GM23338 (cell line): ENCODE measurements around the gene CYP2C18. TPM values are rescaled to one million over a fixed set of nuclear protein-coding genes. Genes with fewer than 3 reads are reported as not detected.

Source experiments
- ATAC-seq: fragments of 200-7000 bp; cut with Tn5 transposase; 3 replicates; pipeline ENCODE4 v1.9.1; 2020
- DNase-seq: peaks from one replicate; pipeline ENCODE4 v3.0.0-alpha.2; 2015; ENCODE audit warnings: low spot score
- H2AFZ ChIP-seq: fragments of 200-600 bp; sonication (generic); 2 replicates; pipeline ENCODE4 v1.8.0; 2016; ENCODE audit warnings: antibody characterized with exemption, mild to moderate bottlenecking, moderate library complexity
- H3F3A ChIP-seq: fragments of 200-600 bp; sonication (generic); replicated peaks from 2 replicates; pipeline ENCODE4 v1.8.0; 2017; ENCODE audit warnings: antibody characterized with exemption, mixed run types, low read depth
- H3K27ac ChIP-seq: fragments of 200-600 bp; sonication (generic); 2 replicates; pipeline ENCODE4 v1.6.1; 2016; ENCODE audit warnings: low read depth
- H3K27me3 ChIP-seq: fragments of 200-600 bp; sonication (generic); 2 replicates; pipeline ENCODE4 v1.8.0; 2016; ENCODE audit warnings: mild to moderate bottlenecking, mixed run types, moderate library complexity; ENCODE audit not compliant: insufficient read depth
- H3K36me3 ChIP-seq: fragments of 200-600 bp; sonication (generic); 2 replicates; pipeline ENCODE4 v1.8.0; 2016; ENCODE audit warnings: mild to moderate bottlenecking; ENCODE audit not compliant: insufficient read depth
- H3K4me1 ChIP-seq: fragments of 200-600 bp; sonication (generic); 2 replicates; pipeline ENCODE4 v1.8.0; 2016; ENCODE audit warnings: mild to moderate bottlenecking, moderate library complexity; ENCODE audit not compliant: insufficient read depth
- H3K4me2 ChIP-seq: fragments of 200-600 bp; sonication (generic); 2 replicates; pipeline ENCODE4 v1.7.1; 2017; ENCODE audit warnings: mixed run types
- H3K4me3 ChIP-seq: fragments of 200-600 bp; sonication (generic); 2 replicates; pipeline ENCODE4 v1.6.1; 2016; ENCODE audit warnings: mixed run types
- H3K79me2 ChIP-seq: fragments of 200-600 bp; sonication (generic); replicated peaks from 2 replicates; pipeline ENCODE4 v1.8.0; 2017; ENCODE audit warnings: mild to moderate bottlenecking; ENCODE audit not compliant: insufficient read depth
- H3K9me2 ChIP-seq: fragments of 200-600 bp; sonication (generic); 2 replicates; pipeline ENCODE4 v1.8.0; 2017; ENCODE audit not compliant: insufficient read depth
- H4K20me1 ChIP-seq: fragments of 200-600 bp; sonication (generic); replicated peaks from 2 replicates; pipeline ENCODE4 v1.8.0; 2017; ENCODE audit warnings: mild to moderate bottlenecking; ENCODE audit not compliant: insufficient read depth
- H3K27ac Mint-ChIP-seq: 2 replicates; pipeline ENCODE4 v1.8.0; 2020; ENCODE audit warnings: inconsistent platforms, mild to moderate bottlenecking, moderate library complexity, mixed read lengths
- H3K27me3 Mint-ChIP-seq: 3 replicates; pipeline ENCODE4 v1.8.0; 2022; ENCODE audit warnings: low read depth, mild to moderate bottlenecking, moderate library complexity, mixed read lengths, inconsistent platforms; ENCODE audit not compliant: insufficient read depth, poor library complexity
- H3K36me3 Mint-ChIP-seq: 3 replicates; pipeline ENCODE4 v1.8.0; 2021; ENCODE audit warnings: low read depth, mild to moderate bottlenecking, inconsistent platforms, moderate library complexity, mixed read lengths
- H3K4me1 Mint-ChIP-seq: 3 replicates; pipeline ENCODE4 v1.8.0; 2020; ENCODE audit warnings: mild to moderate bottlenecking, inconsistent platforms, mixed read lengths
- H3K4me3 Mint-ChIP-seq: 3 replicates; pipeline ENCODE4 v1.8.0; 2021; ENCODE audit warnings: moderate library complexity, mild to moderate bottlenecking, inconsistent platforms, mixed read lengths
- H3K9me3 Mint-ChIP-seq: 3 replicates; pipeline ENCODE4 v1.8.0; 2020; ENCODE audit warnings: moderate library complexity, mild to moderate bottlenecking, inconsistent platforms, mixed read lengths
- CREB1 ChIP-seq: fragments of 250-450 bp; sonication (Bioruptor Pico); IDR thresholded peaks from 2 replicates; pipeline ENCODE4 v1.5.0; 2020; ENCODE audit warnings: low read depth, mild to moderate bottlenecking, moderate library complexity
- CTCF ChIP-seq, 2 experiments: fragments of 200-600 bp in 1 of 2; sonication (generic) in 1 of 2; conservative IDR thresholded peaks; 2 replicates each; pipeline versions ENCODE4 v1.5.1 to v1.6.1; 2016 to 2017; ENCODE audit warnings: antibody characterized with exemption in 2 of 2, low read depth in 2 of 2, mild to moderate bottlenecking in 2 of 2, moderate library complexity in 1 of 2
- ETS1 ChIP-seq: IDR thresholded peaks from 2 replicates; pipeline ENCODE4 v1.6.1; 2016; ENCODE audit warnings: antibody characterized with exemption
- EZH2 ChIP-seq: fragments of 200-600 bp; sonication (generic); IDR thresholded peaks from one replicate; pipeline ENCODE4 v1.8.0; 2017; ENCODE audit warnings: antibody characterized with exemption, mild to moderate bottlenecking, low read depth; ENCODE audit not compliant: unreplicated experiment
- EZH2phosphoT487 ChIP-seq: fragments of 200-600 bp; sonication (generic); IDR thresholded peaks from one replicate; pipeline ENCODE4 v1.8.1; 2018; ENCODE audit warnings: antibody characterized with exemption; ENCODE audit not compliant: unreplicated experiment
- JUNB ChIP-seq: IDR thresholded peaks from one replicate; pipeline ENCODE4 v1.6.1; 2016; ENCODE audit warnings: antibody characterized with exemption; ENCODE audit not compliant: unreplicated experiment
- NANOG ChIP-seq: IDR thresholded peaks from 2 replicates; pipeline ENCODE4 v1.6.1; 2016; ENCODE audit warnings: antibody characterized with exemption, borderline replicate concordance
- POLR2AphosphoS5 ChIP-seq: IDR thresholded peaks from 2 replicates; pipeline ENCODE4 v1.6.1; 2016; ENCODE audit warnings: antibody characterized with exemption, low read depth
- REST ChIP-seq: IDR thresholded peaks from one replicate; pipeline ENCODE4 v1.6.1; 2018; ENCODE audit warnings: antibody characterized with exemption; ENCODE audit not compliant: unreplicated experiment
- STAT1 ChIP-seq: IDR thresholded peaks from one replicate; pipeline ENCODE4 v1.6.1; 2016; ENCODE audit warnings: antibody characterized with exemption; ENCODE audit not compliant: unreplicated experiment
- ZNF114 ChIP-seq: fragments of 250-450 bp; sonication (Bioruptor Pico); IDR thresholded peaks from 2 replicates; pipeline ENCODE4 v1.5.0; 2020; ENCODE audit warnings: mild to moderate bottlenecking, moderate library complexity
- ZNF331 ChIP-seq: fragments of 250-450 bp; sonication (Bioruptor Pico); IDR thresholded peaks from 2 replicates; pipeline ENCODE4 v1.5.0; 2020; ENCODE audit warnings: low read depth, mild to moderate bottlenecking, moderate library complexity
- ZNF462 ChIP-seq: fragments of 250-450 bp; sonication (Bioruptor Pico); IDR thresholded peaks from 2 replicates; pipeline ENCODE4 v1.5.0; 2020; ENCODE audit warnings: mild to moderate bottlenecking, moderate library complexity
- polyA plus RNA-seq: library from polyadenylated mRNA; unstranded; fragments of >200 nt; fragmentation: Nextera tagmentation; extraction: Ambion mirVana; gene quantifications from 2 replicates; pipeline ENCODE4 v1.2.1, GENCODE V29; 2016
- total RNA-seq: library from RNA; depleted of rRNA; stranded (reverse); fragments of >200 nt; shearing (Covaris generic); gene quantifications from 2 replicates; pipeline ENCODE4 v1.2.3, GENCODE V29; 2014

The CYP2C18 gene
- total and polyA plus RNA-seq, 2 experiments from 2014 or later = 0.08 to 0.63 TPM

GRCh38 chr10:94645285-94645684 is 38.2 kb upstream of the CYP2C18 start:
- Histone ChIP-seq H4K20me1 (no peaks in the 10 kb centered on the region), H3K36me3 (no peaks in the 10 kb centered on the region), H3F3A (no peaks in the 10 kb centered on the region), H3K4me1 (no peaks in the 10 kb centered on the region), H3K9me2 (no peaks in the 10 kb centered on the region; the same call in 1 of the 2 replicates), H3K27me3 (no peaks in the 10 kb centered on the region), H2AFZ (no peak overlapping the region), H3K4me3 (no peak overlapping the region), H3K27ac (no peak overlapping the region), H3K79me2 (no peaks in the 10 kb centered on the region), H3K4me2 (no peak overlapping the region)
- H3K4me3 Mint-ChIP-seq = no peak overlapping the region
- H3K27ac Mint-ChIP-seq = no peak overlapping the region
- H3K9me3 Mint-ChIP-seq = no peaks in the 10 kb centered on the region
- H3K4me1 Mint-ChIP-seq = no peaks in the 10 kb centered on the region
- ATAC-seq (no peak), DNase-seq (no peak)
- TF ChIP-seq CREB1 (CRISPR knock-in tag) (no peak), NANOG (no peak), EZH2phosphoT487 (no peak), JUNB (no peak), STAT1 (no peak), CTCF (conservative IDR thresholded peaks at IDR 0.05; ENCODE audit: low read depth in 2 of 2) (no peak), ZNF462 (CRISPR knock-in tag) (no peak), ZNF331 (CRISPR knock-in tag) (no peak), REST (no peak), ZNF114 (CRISPR knock-in tag) (no peak), POLR2AphosphoS5 (no peak), EZH2 (no peak), ETS1 (no peak)
- H3K36me3 Mint-ChIP-seq = peaks cover 2% of the 10 kb centered on the region; the same call in 1 of the 3 replicates
- peaks cover 3% of the 10 kb centered on the region for H3K27me3 Mint-ChIP-seq
